ENCODE data around the gene PWWP2A. TPM values are rescaled to one million over a fixed set of nuclear protein-coding genes. Genes with fewer than 3 reads are reported as not detected.

The PWWP2A gene
- total RNA-seq, 2 experiments from 2014 or later = 15.7 to 17.4 TPM

Other genes starting within 250 kb of the PWWP2A start
- gene ADRA1B, start 203.0 kb downstream of the PWWP2A start, total RNA-seq = not detected
- 10 to 100 TPM; 53.6 to 54.3 TPM for gene TTC1, start 110.3 kb downstream of the PWWP2A start, total RNA-seq
- not detected for gene FABP6, start 110.1 kb upstream of the PWWP2A start, total RNA-seq
- not detected for gene CCNJL, start 193.1 kb upstream of the PWWP2A start, total RNA-seq